Measurements from ENCODE around the gene QSOX2.

- TF ChIP-seq CTCF (IDR thresholded peaks at IDR 0.05; ENCODE audit: low read depth, low read length, missing input control) (no peak), RAD21 (IDR thresholded peaks at IDR 0.05) (no peak), REST (IDR thresholded peaks at IDR 0.05) (no peak), EGR1 (IDR thresholded peaks at IDR 0.05; ENCODE audit: low read depth in 2 of 2) (no peak), TAF1 (conservative IDR thresholded peaks at IDR 0.05) (no peak), RXRA (IDR thresholded peaks at IDR 0.05) (no peak), MAX (IDR thresholded peaks at IDR 0.05) (no peak), FOXA1 (IDR thresholded peaks at IDR 0.05) (no peak), JUND (IDR thresholded peaks at IDR 0.05) (no peak)
Measured at GRCh38 chr9:136211006-136211405, 34.6 kb downstream of the QSOX2 start.

All from liver (tissue), 3 donors.